Measurements from ENCODE around the gene NRN1. TPM values are rescaled to one million over a fixed set of nuclear protein-coding genes. Genes with fewer than 3 reads are reported as not detected.

NRN1 gene
- total RNA-seq, 1 donor from 2014 or later, result 0.82 TPM

- H3K27ac Mint-ChIP-seq (ENCODE audit: unreplicated experiment), result no peak overlapping the region
- H3K27me3 ChIP-seq (ENCODE audit: insufficient read depth, low read length), result peaks cover 2% of the 10 kb centered on the region
- H3K27ac ChIP-seq (ENCODE audit: low read depth, low read length), result no peak overlapping the region
- H4K20me1 ChIP-seq (ENCODE audit: insufficient read depth, low read length), result no peaks in the 10 kb centered on the region
- H3K79me2 ChIP-seq (ENCODE audit: insufficient read depth, low read length), result no peaks in the 10 kb centered on the region
- H3K4me3 Mint-ChIP-seq (ENCODE audit: unreplicated experiment), result no peak overlapping the region
- DNase-seq (ENCODE audit: low read depth) (no peak), FAIRE-seq (no peak)
- no peaks in the 10 kb centered on the region for H3K36me3 ChIP-seq (ENCODE audit: insufficient read depth, low read length)
- no peak overlapping the region for H3K4me2 ChIP-seq (ENCODE audit: low read length)
- H3K4me1 Mint-ChIP-seq (ENCODE audit: low read depth, unreplicated experiment), result peaks cover under 1% of the 10 kb centered on the region
- no peak overlapping the region for H2AFZ ChIP-seq (ENCODE audit: low read depth, low read length)
- H3K27me3 Mint-ChIP-seq (ENCODE audit: low read depth, unreplicated experiment), result peaks cover 13% of the 10 kb centered on the region
- no peak for TF ChIP-seq EZH2 (IDR thresholded peaks at IDR 0.05; ENCODE audit: insufficient read depth, low read length)
- H3K9ac ChIP-seq (ENCODE audit: low read length), result no peak overlapping the region
- H3K4me1 ChIP-seq (ENCODE audit: insufficient read depth, low read length), result peaks cover 5% of the 10 kb centered on the region
- H3K9me3 ChIP-seq (ENCODE audit: insufficient read depth, low read depth, low read length), result no peaks in the 10 kb centered on the region
- H3K36me3 Mint-ChIP-seq (ENCODE audit: low read depth, unreplicated experiment), result peaks cover 2% of the 10 kb centered on the region
- no peak overlapping the region for H3K4me3 ChIP-seq (ENCODE audit: insufficient read depth, low read depth, low read length)
- H3K9me3 Mint-ChIP-seq (ENCODE audit: unreplicated experiment), result no peaks in the 10 kb centered on the region
These were observed 43.9 kb downstream of the NRN1 start for GRCh38 chr6:5962794-5963193.

DNA sequence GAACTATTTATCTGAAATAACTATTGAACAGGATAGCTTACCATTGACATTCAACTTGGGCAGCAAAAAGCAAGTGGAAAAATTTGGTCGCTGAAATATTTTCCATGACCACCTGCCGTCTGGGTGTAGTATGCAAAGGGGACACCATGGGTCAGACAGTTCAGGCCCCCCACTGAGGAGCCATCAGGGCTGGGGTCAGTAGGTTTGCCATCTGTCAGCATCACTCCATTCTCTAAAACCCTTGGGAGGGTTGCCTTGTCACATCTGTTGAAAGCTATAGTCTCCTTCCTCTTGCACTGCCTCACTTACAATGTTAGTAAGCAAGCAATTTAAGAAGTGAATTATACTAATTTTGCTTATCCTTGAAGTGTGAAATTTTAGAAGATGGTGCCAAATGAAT is 44.9 kb downstream of the NRN1 start:
- Histone ChIP-seq H3K79me2 (ENCODE audit: insufficient read depth, low read length) (no peaks in the 10 kb centered on the region), H3K9ac (ENCODE audit: low read length) (no peak overlapping the region), H3K27me3 (ENCODE audit: insufficient read depth, low read length) (peaks cover 2% of the 10 kb centered on the region), H3K27ac (ENCODE audit: low read depth, low read length) (no peak overlapping the region), H2AFZ (ENCODE audit: low read depth, low read length) (no peak overlapping the region), H3K4me3 (ENCODE audit: insufficient read depth, low read depth, low read length) (no peak overlapping the region), H3K36me3 (ENCODE audit: insufficient read depth, low read length) (no peaks in the 10 kb centered on the region), H3K9me3 (ENCODE audit: insufficient read depth, low read depth, low read length) (no peaks in the 10 kb centered on the region), H4K20me1 (ENCODE audit: insufficient read depth, low read length) (no peaks in the 10 kb centered on the region), H3K4me2 (ENCODE audit: low read length) (no peak overlapping the region), H3K4me1 (ENCODE audit: insufficient read depth, low read length) (peaks cover 2% of the 10 kb centered on the region)
- no peaks in the 10 kb centered on the region for H3K4me1 Mint-ChIP-seq (ENCODE audit: low read depth, unreplicated experiment)
- TF ChIP-seq, protein P1, sequence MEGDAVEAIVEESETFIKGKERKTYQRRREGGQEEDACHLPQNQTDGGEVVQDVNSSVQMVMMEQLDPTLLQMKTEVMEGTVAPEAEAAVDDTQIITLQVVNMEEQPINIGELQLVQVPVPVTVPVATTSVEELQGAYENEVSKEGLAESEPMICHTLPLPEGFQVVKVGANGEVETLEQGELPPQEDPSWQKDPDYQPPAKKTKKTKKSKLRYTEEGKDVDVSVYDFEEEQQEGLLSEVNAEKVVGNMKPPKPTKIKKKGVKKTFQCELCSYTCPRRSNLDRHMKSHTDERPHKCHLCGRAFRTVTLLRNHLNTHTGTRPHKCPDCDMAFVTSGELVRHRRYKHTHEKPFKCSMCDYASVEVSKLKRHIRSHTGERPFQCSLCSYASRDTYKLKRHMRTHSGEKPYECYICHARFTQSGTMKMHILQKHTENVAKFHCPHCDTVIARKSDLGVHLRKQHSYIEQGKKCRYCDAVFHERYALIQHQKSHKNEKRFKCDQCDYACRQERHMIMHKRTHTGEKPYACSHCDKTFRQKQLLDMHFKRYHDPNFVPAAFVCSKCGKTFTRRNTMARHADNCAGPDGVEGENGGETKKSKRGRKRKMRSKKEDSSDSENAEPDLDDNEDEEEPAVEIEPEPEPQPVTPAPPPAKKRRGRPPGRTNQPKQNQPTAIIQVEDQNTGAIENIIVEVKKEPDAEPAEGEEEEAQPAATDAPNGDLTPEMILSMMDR (IDR thresholded peaks at IDR 0.05; ENCODE audit: insufficient read depth, low read depth, low read length), result no peak
- no peak for TF ChIP-seq EZH2 (IDR thresholded peaks at IDR 0.05; ENCODE audit: insufficient read depth, low read length)
- H3K9me3 Mint-ChIP-seq (ENCODE audit: unreplicated experiment), result no peaks in the 10 kb centered on the region
- no peak overlapping the region for H3K4me3 Mint-ChIP-seq (ENCODE audit: unreplicated experiment)
- H3K36me3 Mint-ChIP-seq (ENCODE audit: low read depth, unreplicated experiment), result peaks cover 2% of the 10 kb centered on the region
- DNase-seq (ENCODE audit: low read depth) (no peak), FAIRE-seq (no peak)
- H3K27ac Mint-ChIP-seq (ENCODE audit: unreplicated experiment), result no peak overlapping the region
- peaks cover 13% of the 10 kb centered on the region for H3K27me3 Mint-ChIP-seq (ENCODE audit: low read depth, unreplicated experiment)

DNA sequence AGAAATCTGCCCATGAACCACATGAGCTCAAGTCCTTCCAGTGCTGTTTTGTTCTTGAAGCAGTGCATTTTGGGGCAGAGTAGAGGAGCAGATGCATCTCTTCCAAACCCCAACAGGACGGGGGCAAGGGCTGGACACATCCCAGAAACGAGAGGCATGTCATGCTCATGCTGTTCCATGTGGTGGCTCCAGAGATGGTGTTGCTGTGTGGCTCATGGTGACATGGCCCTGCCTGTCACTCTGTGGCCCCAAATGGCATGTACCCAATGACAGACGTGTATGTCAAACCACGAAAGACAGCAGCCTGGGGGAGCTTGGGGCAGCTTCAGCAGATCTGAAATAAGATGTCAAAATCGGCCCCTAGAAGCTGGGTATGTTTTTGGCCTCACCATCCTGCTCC is 46.3 kb downstream of the NRN1 start:
- TF ChIP-seq, protein P1 (IDR thresholded peaks at IDR 0.05; ENCODE audit: insufficient read depth, low read depth, low read length), result no peak
- no peak for TF ChIP-seq EZH2 (IDR thresholded peaks at IDR 0.05; ENCODE audit: insufficient read depth, low read length)
- Mint-ChIP-seq H3K9me3 (ENCODE audit: unreplicated experiment) (no peaks in the 10 kb centered on the region), H3K36me3 (ENCODE audit: low read depth, unreplicated experiment) (peaks cover 2% of the 10 kb centered on the region), H3K27ac (ENCODE audit: unreplicated experiment) (no peak overlapping the region), H3K4me1 (ENCODE audit: low read depth, unreplicated experiment) (no peaks in the 10 kb centered on the region), H3K27me3 (ENCODE audit: low read depth, unreplicated experiment) (peaks cover 8% of the 10 kb centered on the region), H3K4me3 (ENCODE audit: unreplicated experiment) (no peak overlapping the region)
- Histone ChIP-seq H3K79me2 (ENCODE audit: insufficient read depth, low read length) (no peaks in the 10 kb centered on the region), H2AFZ (ENCODE audit: low read depth, low read length) (no peak overlapping the region), H3K4me2 (ENCODE audit: low read length) (no peak overlapping the region), H3K9me3 (ENCODE audit: insufficient read depth, low read depth, low read length) (no peaks in the 10 kb centered on the region), H4K20me1 (ENCODE audit: insufficient read depth, low read length) (no peaks in the 10 kb centered on the region), H3K27me3 (ENCODE audit: insufficient read depth, low read length) (peaks cover 2% of the 10 kb centered on the region), H3K4me3 (ENCODE audit: insufficient read depth, low read depth, low read length) (no peak overlapping the region), H3K9ac (ENCODE audit: low read length) (no peak overlapping the region), H3K27ac (ENCODE audit: low read depth, low read length) (no peak overlapping the region), H3K4me1 (ENCODE audit: insufficient read depth, low read length) (peaks cover 2% of the 10 kb centered on the region), H3K36me3 (ENCODE audit: insufficient read depth, low read length) (no peaks in the 10 kb centered on the region)
- DNase-seq (ENCODE audit: low read depth), result no peak
- FAIRE-seq, result no peak
